ENCODE measurements around the gene SYTL3.
A peak's percentile ranks its signal among the peaks of the same experiment; 100 is the strongest.

Gene SYTL3

DNA sequence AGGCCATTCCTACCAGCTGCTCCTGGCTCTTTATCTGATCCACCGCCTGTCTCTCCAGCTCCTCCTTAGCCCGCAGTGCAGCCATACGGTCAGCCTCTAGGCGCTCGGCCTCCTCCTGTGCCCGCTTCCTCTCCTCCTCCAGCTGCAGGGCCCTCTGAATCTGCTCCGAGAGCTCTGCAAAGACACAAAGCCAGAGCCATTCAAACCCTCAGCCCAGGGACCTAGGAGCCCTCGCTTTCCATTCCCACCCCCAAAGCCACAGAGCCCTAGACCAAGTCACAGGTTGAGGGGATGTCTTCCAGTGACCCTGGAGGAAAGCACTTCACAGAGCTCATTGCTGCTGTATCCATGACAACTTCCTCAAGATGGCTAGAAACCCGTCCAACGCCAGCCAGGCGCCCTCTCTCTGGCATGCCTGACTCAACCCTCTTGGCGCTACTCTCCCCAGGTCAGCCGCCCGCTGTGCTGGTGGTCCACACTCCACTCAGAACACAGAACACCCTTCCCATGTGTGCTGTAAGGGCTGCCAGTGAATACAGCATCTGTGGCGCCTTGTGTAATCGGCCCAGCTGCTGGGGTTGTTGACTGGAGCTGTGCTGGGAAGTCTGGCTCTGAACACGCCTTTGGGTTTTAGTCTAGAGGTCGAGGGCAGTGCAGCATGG is 120.0 kb downstream of the SYTL3 start:
- DNase-seq (ENCODE audit: low read depth) = no peak
- TF ChIP-seq, protein P1, sequence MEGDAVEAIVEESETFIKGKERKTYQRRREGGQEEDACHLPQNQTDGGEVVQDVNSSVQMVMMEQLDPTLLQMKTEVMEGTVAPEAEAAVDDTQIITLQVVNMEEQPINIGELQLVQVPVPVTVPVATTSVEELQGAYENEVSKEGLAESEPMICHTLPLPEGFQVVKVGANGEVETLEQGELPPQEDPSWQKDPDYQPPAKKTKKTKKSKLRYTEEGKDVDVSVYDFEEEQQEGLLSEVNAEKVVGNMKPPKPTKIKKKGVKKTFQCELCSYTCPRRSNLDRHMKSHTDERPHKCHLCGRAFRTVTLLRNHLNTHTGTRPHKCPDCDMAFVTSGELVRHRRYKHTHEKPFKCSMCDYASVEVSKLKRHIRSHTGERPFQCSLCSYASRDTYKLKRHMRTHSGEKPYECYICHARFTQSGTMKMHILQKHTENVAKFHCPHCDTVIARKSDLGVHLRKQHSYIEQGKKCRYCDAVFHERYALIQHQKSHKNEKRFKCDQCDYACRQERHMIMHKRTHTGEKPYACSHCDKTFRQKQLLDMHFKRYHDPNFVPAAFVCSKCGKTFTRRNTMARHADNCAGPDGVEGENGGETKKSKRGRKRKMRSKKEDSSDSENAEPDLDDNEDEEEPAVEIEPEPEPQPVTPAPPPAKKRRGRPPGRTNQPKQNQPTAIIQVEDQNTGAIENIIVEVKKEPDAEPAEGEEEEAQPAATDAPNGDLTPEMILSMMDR (conservative IDR thresholded peaks at IDR 0.05; ENCODE audit: control insufficient read depth, insufficient read depth, low read depth, low read length) = no peak
- H3K4me3 ChIP-seq (ENCODE audit: control insufficient read depth, low read depth, low read length) = no peak overlapping the region

DNA sequence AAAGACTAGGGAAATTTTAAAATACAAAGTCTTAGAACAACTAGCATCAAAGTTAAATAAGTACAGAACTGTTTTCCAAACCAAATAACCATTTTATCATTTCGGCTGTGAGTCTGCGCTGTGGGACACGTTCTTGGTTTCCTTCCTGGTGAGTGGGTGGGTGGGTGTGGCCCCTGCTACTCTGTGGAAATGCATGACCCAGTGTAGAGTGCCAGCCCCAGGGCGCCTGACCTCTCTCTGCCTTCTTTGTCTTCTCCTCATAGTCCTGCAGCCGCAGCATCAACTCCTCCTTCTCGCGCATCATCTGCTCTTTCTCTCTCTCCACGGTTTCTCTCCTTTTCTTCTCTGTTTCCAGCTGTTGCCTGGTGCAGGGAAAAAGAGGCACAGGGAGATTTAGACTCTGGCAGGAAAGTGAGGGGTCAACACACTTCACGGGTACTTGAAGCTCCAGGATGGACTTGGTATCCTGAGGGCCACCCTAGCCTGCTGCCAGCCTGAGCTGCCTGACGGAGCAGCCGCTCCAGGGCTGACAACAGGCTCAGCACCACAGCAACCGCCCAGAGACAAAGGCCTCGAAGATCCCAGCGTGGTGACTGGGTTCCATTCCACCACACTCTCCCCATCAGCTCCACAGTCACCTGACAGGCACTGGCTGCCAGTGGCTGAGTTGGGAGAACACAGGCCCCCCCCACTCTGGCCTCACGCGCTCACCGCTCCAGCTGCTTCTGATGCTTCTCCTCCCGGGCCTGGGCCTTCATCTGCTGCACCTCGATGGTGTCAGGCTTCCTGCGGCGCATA is 120.9 kb downstream of the SYTL3 start:
- no peak for DNase-seq (ENCODE audit: low read depth)
- H3K4me3 ChIP-seq (ENCODE audit: control insufficient read depth, low read depth, low read length) = no peak overlapping the region
- TF ChIP-seq, protein P1 (conservative IDR thresholded peaks at IDR 0.05; ENCODE audit: control insufficient read depth, insufficient read depth, low read depth, low read length) = no peak

DNA sequence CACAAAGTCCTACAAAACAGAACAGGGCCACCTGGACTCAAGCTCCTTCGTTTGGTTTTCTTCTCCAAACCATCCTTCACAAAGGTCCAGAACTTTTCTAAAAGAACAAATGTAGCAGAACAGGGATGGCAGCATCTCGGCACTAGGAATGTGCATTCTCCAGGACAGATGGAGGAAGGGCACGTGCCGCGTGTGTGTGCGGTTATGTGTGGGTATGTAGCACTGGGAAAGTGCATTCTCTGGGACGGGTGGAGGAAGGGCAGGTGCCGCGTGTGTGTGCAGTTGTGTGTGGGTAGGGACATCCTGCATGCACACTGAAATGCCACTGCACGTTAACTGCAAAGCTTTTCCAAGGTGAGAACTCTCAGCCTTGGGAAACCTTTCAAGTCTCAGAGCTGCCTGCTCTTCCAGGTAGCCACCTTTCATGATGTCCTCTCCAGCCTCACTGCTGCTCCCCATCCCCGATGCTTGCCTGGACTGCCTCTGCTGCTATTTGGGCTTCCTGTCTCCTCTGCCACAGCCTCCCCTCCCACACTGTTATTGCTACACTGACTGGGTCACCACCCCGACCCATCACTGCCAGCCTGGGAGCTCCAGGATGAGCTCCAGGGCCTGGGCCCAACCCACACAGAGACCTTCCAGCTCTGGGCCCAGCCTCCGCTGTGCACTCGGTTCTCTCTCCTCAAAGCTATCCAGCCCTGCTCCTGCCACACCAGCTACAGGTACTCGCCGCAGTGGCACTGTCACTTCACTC is 121.7 kb downstream of the SYTL3 start:
- no peak overlapping the region for H3K4me3 ChIP-seq (ENCODE audit: control insufficient read depth, low read depth, low read length)
- TF ChIP-seq, protein P1 (conservative IDR thresholded peaks at IDR 0.05; ENCODE audit: control insufficient read depth, insufficient read depth, low read depth, low read length) = no peak
- no peak for DNase-seq (ENCODE audit: low read depth)

DNA sequence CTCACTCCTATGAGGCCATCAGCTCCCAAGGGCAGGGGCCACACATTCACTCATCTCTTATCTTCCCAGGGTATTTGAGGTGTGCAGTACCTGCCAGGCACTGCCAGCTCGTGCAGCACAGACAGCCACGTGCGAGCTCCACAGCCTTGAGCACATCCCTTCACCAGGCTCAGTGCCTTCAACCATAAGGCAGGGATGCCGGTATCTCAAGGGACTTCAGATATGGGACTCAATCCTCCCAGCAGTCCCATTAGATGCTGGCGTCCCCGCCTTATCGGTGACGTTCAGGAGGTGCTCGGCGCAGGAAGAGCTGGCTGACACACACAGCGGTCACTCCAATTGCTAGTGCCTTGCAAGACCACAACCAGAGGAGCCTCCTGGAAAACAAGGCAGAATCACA is 122.3 kb downstream of the SYTL3 start:
- TF ChIP-seq, protein P1 (conservative IDR thresholded peaks at IDR 0.05; ENCODE audit: control insufficient read depth, insufficient read depth, low read depth, low read length) = no peak
- DNase-seq (ENCODE audit: low read depth) = no peak
- H3K4me3 ChIP-seq (ENCODE audit: control insufficient read depth, low read depth, low read length) = no peak overlapping the region

DNA sequence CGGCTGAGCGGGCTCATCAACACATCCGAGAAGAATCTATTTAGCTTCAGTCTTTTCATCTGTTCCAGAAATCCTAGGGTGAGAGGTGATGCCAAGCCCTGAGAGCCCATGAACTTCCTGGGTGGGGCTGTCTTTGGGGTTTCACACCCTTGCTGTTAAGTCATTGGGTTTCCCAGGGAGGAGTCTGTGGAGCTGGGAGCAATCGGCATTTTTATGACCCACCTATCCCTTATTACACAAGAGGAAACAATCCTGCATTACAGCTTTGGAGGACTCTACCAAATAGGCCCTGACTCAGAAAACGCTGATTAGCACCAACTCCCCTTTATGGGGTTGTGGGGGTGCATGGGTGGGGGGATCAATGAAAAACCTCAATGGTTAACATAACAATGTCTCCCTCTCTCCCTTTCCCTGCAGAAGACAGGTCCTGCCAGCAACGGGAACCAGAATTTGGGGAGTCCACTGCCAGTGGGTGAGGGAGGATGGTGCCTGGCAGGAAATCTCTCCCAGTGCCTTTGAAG is 123.1 kb downstream of the SYTL3 start:
- no peak overlapping the region for H3K4me3 ChIP-seq (ENCODE audit: control insufficient read depth, low read depth, low read length)
- TF ChIP-seq, protein P1 (conservative IDR thresholded peaks at IDR 0.05; ENCODE audit: control insufficient read depth, insufficient read depth, low read depth, low read length) = no peak
- peak; percentile 35 for DNase-seq (ENCODE audit: low read depth)

DNA sequence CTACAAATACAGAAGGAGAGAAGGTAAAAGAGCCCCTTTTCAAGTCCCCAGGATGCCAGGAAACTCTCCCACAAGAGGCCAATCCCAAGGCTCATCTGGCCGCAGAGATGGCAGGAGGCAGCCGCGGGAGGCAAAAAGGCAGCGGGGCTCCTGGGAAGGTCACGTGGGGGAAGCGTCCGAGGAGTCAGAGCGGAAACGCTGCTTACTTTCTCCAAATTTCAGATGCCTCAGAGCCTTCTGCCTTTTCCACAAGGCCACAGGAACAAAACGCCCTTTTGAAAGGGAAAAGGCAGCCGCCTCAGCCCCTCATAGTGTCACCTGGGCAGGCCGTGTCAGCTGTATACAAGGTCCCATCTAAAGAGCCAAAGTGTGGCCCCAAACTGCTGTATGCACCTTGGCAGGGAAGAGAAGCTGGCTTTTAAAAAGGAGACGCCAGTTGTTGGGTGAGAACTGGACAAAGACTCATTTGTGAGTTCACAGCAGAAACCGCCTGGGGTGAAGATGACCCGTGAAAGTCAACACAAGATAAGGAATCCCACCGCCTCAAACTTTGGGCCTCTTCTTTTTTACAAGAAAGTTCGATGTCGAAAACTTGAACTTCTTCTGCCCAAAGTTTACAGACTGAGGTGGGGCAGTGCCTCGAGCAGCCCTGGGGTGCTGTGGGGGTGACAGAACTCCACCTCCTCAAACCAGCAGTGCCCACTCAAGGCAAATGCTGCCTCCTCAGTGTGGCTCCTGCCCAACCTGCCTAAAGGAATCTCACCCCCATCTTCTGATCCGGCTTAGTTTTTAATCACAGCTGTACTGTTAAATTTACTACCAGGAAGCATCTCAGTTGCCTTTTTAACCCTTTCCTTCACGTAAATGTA is 124.0 kb downstream of the SYTL3 start:
- no peak overlapping the region for H3K4me3 ChIP-seq (ENCODE audit: control insufficient read depth, low read depth, low read length)
- DNase-seq (ENCODE audit: low read depth) = no peak
- TF ChIP-seq, protein P1 (conservative IDR thresholded peaks at IDR 0.05; ENCODE audit: control insufficient read depth, insufficient read depth, low read depth, low read length) = no peak

Measured in fibroblast of mammary gland (primary cell).